CD4-positive, alpha-beta T cell (primary cell): ENCODE measurements around the gene KCNMA1. TPM values are rescaled to one million over a fixed set of nuclear protein-coding genes. Genes with fewer than 3 reads are reported as not detected.

Experiments used
- ATAC-seq: fragments of 200-7000 bp; cut with Tn5 transposase; one replicate; pipeline ENCODE4 v1.10.0; 2022; ENCODE audit warnings: mild to moderate bottlenecking; ENCODE audit not compliant: poor library complexity
- CTCF ChIA-PET: fragments of 350-600 bp; sonication (Branson Sonifier 250); formaldehyde crosslinking; loops from one replicate; lab custom pipeline; 2021; ENCODE audit warnings: antibody characterized with exemption, inconsistent platforms; lab: Charles Lee
- POLR2A ChIA-PET: fragments of 350-600 bp; sonication (Branson Sonifier 250); formaldehyde crosslinking; loops from one replicate; lab custom pipeline; 2021; ENCODE audit warnings: antibody characterized with exemption, inconsistent platforms; lab: Charles Lee
- DNase-seq, 14 experiments: peaks; one replicate each; pipeline ENCODE4 v3.0.0-alpha.2; 2013 to 2020; ENCODE audit warnings: mixed read lengths in 2 of 14
- H3K27ac ChIP-seq, 2 donors: one replicate each; pipeline versions ENCODE4 v1.5.1 to v1.7.0; 2013; ENCODE audit warnings: low read length in 2 of 2, low read depth in 1 of 2, mild to moderate bottlenecking in 1 of 2
- H3K27me3 ChIP-seq, 2 experiments: 1 replicate in 1 of 2; 2 replicates in 1 of 2; pipeline versions ENCODE4 v1.6.1 to v1.7.0; 2013; ENCODE audit warnings: low read length in 2 of 2, control low read depth in 1 of 2, mild to moderate bottlenecking in 1 of 2, moderate library complexity in 1 of 2; ENCODE audit not compliant: insufficient read depth in 2 of 2, control insufficient read depth in 1 of 2
- H3K36me3 ChIP-seq: one replicate; pipeline ENCODE4 v1.6.1; 2013; ENCODE audit warnings: low read length, control low read depth; ENCODE audit not compliant: insufficient read depth
- H3K4me1 ChIP-seq: one replicate; pipeline ENCODE4 v1.6.1; 2013; ENCODE audit warnings: low read length, control low read depth; ENCODE audit not compliant: insufficient read depth
- H3K4me3 ChIP-seq: one replicate; pipeline ENCODE4 v1.5.1; 2013; ENCODE audit warnings: mild to moderate bottlenecking, low read length, moderate library complexity
- H3K9me3 ChIP-seq, 2 experiments: 1 replicate in 1 of 2; 2 replicates in 1 of 2; pipeline versions ENCODE4 v1.6.1 to v1.7.0; 2013; ENCODE audit warnings: low read length in 2 of 2, mild to moderate bottlenecking in 2 of 2, control low read depth in 1 of 2, moderate library complexity in 1 of 2; ENCODE audit not compliant: control insufficient read depth in 1 of 2, insufficient read depth in 1 of 2
- H3K27ac Mint-ChIP-seq: one replicate; pipeline ENCODE4 v1.8.0; 2020; ENCODE audit warnings: mixed read lengths
- H3K27me3 Mint-ChIP-seq: one replicate; pipeline ENCODE4 v1.8.0; 2021; ENCODE audit warnings: mixed read lengths
- H3K36me3 Mint-ChIP-seq: one replicate; pipeline ENCODE4 v1.8.0; 2021; ENCODE audit warnings: low read depth, mixed read lengths
- H3K4me1 Mint-ChIP-seq: one replicate; pipeline ENCODE4 v1.8.0; 2021; ENCODE audit warnings: low read depth, mixed read lengths
- H3K4me3 Mint-ChIP-seq: one replicate; pipeline ENCODE4 v1.8.0; 2020; ENCODE audit warnings: mild to moderate bottlenecking, mixed read lengths
- H3K9me3 Mint-ChIP-seq: one replicate; pipeline ENCODE4 v1.8.0; 2020; ENCODE audit warnings: mixed read lengths
- intact Hi-C, 2 experiments: fragments of 100-400 bp; cut with DNase I in 1 of 2; cut with micrococcal nuclease in 1 of 2; formaldehyde crosslinking; loops; one replicate each; pipeline versions ENCODE4 v1.15.1 to v1.9.0; 2023 to 2025; cut with DNase I, micrococcal nuclease
- total RNA-seq, 174 experiments: library from RNA in 2 of 174; stranded (reverse) in 2 of 174; gene quantifications; one replicate each; pipeline ENCODE4 v1.2.3 and lab custom pipeline; 2021 to 2026
- TF ChIP-seq, protein P1 (sequence below): fragments of 200-600 bp; IDR thresholded peaks from one replicate; pipeline ENCODE4 v1.8.0; 2022; ENCODE audit warnings: antibody characterized with exemption, mild to moderate bottlenecking

KCNMA1 gene
- total RNA-seq, 2 experiments from 2014 or later: not detected

DNA sequence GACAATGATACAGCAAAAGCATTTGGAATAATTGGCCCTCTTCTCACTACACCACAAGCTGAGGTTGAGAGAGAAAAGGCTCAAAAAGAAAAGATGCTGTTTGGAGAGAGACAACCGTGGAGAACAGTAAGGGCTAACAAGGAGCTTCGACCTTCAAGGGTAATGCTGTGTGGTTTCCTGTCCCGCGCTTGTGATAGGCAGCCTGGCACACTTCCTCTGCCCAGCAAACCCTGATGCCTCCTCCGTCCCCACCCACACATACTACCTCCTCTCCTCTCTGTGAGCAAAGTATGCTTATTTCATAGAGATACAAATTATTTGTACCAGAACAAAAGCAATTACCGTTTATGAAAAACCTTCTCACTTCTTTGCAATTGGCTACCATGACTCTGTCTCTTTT, 755.4 kb downstream of the KCNMA1 start:
- no peaks in the 10 kb centered on the region for H3K4me1 Mint-ChIP-seq
- no peaks in the 10 kb centered on the region for H3K27me3 ChIP-seq
- H3K27ac Mint-ChIP-seq: no peak overlapping the region
- no peaks in the 10 kb centered on the region for H3K36me3 ChIP-seq
- no peaks in the 10 kb centered on the region for H3K9me3 Mint-ChIP-seq
- H3K4me3 ChIP-seq: no peak overlapping the region
- H3K27me3 Mint-ChIP-seq: peaks cover 3% of the 10 kb centered on the region
- DNase-seq (peak in 3 of 14 experiments; percentile 1 to 15 (median 12)), ATAC-seq (no peak)
- intact Hi-C loops: no loop called here
- CTCF ChIA-PET: no interaction called here
- TF ChIP-seq, protein P1, sequence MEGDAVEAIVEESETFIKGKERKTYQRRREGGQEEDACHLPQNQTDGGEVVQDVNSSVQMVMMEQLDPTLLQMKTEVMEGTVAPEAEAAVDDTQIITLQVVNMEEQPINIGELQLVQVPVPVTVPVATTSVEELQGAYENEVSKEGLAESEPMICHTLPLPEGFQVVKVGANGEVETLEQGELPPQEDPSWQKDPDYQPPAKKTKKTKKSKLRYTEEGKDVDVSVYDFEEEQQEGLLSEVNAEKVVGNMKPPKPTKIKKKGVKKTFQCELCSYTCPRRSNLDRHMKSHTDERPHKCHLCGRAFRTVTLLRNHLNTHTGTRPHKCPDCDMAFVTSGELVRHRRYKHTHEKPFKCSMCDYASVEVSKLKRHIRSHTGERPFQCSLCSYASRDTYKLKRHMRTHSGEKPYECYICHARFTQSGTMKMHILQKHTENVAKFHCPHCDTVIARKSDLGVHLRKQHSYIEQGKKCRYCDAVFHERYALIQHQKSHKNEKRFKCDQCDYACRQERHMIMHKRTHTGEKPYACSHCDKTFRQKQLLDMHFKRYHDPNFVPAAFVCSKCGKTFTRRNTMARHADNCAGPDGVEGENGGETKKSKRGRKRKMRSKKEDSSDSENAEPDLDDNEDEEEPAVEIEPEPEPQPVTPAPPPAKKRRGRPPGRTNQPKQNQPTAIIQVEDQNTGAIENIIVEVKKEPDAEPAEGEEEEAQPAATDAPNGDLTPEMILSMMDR: no peak
- POLR2A ChIA-PET: no interaction called here
- no peak overlapping the region for H3K4me3 Mint-ChIP-seq
- H3K36me3 Mint-ChIP-seq: no peaks in the 10 kb centered on the region
- no peak overlapping the region for H3K27ac ChIP-seq
- no peaks in the 10 kb centered on the region for H3K9me3 ChIP-seq
- no peaks in the 10 kb centered on the region for H3K4me1 ChIP-seq

DNA sequence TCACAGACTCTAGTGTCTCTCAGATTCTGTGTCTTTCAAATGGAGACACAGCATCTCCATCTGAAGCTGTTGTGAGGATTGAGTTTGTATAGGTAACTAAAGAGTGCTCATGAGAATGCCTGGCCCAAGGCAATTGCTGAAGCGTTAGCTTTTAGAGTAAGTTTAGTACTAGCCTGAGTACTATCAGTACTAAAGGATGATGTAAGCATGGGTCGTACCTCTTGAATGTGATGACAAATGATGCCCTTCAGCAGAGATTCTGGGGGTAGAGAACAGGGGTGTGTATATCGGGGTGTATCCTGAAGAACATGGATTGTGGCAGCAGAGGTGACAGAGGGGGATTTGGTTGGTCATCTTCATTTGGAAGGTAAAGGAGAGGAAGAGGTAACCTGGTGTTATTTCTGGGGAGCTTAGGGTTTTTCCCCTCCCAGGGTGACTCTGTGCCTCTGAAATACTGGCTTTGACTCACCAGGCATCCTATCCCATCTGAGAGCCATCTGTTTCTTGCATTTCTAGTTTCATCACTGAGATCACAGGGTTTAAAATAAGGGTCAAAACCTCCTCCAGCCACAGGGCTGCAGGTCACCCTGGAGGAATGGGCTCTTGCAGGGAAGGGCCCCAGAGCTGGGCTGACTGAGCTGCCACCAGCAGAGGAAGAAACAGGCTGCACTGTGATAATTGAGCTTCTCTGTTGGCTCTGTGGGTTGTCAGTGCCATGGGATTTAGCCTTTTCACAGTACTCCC, 756.0 kb downstream of the KCNMA1 start:
- TF ChIP-seq, protein P1: no peak
- no peak overlapping the region for H3K4me3 Mint-ChIP-seq

DNA sequence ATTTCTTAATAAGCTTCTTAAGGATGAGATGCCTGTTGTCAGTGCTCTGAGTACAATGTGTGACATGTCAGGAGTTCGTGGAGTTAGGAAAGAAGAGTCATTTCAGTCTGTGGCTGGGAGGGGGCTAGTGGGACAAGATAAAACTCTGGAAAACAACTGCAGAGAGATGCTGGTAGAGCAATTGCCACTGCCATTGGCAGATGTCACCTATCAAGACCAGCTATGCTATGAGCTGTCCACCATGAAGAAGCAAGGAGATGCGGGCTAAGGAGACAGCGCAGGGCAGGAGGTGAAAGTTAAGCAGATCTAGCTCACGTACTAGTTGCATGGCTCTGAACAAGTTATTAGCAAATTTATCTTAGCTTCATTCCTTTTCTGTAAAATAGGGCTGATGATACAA, 756.7 kb downstream of the KCNMA1 start:
- CTCF ChIA-PET: no interaction called here
- H3K27ac Mint-ChIP-seq: no peak overlapping the region
- no peaks in the 10 kb centered on the region for H3K9me3 Mint-ChIP-seq
- H3K4me1 Mint-ChIP-seq: no peaks in the 10 kb centered on the region
- TF ChIP-seq, protein P1: no peak
- no peak overlapping the region for H3K4me3 Mint-ChIP-seq
- Histone ChIP-seq H3K27me3 (no peaks in the 10 kb centered on the region), H3K36me3 (no peaks in the 10 kb centered on the region), H3K4me3 (no peak overlapping the region), H3K27ac (no peak overlapping the region), H3K9me3 (no peaks in the 10 kb centered on the region), H3K4me1 (no peaks in the 10 kb centered on the region)
- H3K36me3 Mint-ChIP-seq: no peaks in the 10 kb centered on the region
- H3K27me3 Mint-ChIP-seq: peaks cover 3% of the 10 kb centered on the region
- intact Hi-C loops: no loop called here
- POLR2A ChIA-PET: no interaction called here
- ATAC-seq: no peak
- DNase-seq: no peak

More for the DNA sequence above, 756.0 kb downstream of the KCNMA1 start:
- intact Hi-C loops: no loop called here
- Histone ChIP-seq H3K4me1 (no peaks in the 10 kb centered on the region), H3K4me3 (no peak overlapping the region), H3K9me3 (no peaks in the 10 kb centered on the region), H3K36me3 (no peaks in the 10 kb centered on the region), H3K27me3 (no peaks in the 10 kb centered on the region), H3K27ac (no peak overlapping the region)
- H3K27me3 Mint-ChIP-seq: peaks cover 3% of the 10 kb centered on the region
- H3K36me3 Mint-ChIP-seq: no peaks in the 10 kb centered on the region
- ATAC-seq: no peak
- no peaks in the 10 kb centered on the region for H3K9me3 Mint-ChIP-seq
- CTCF ChIA-PET: no interaction called here
- H3K27ac Mint-ChIP-seq: no peak overlapping the region
- H3K4me1 Mint-ChIP-seq: no peaks in the 10 kb centered on the region
- POLR2A ChIA-PET: no interaction called here
- no peak for DNase-seq
